SU-DHL-6 (cell line): ENCODE results near the gene TAF11L8.
"Not testable (repeated sequence)": the region's sequence is repeated elsewhere in the genome, so short reads cannot be mapped to it uniquely, and the experiment has no call there.

Source experiments
- EZH2phosphoT487 ChIP-seq: fragments of 200-600 bp; sonication (generic), shearing (Covaris generic); conservative IDR thresholded peaks from 2 replicates; pipeline ENCODE4 v1.6.1; 2018; ENCODE audit warnings: mild to moderate bottlenecking, antibody characterized with exemption, low read length, moderate library complexity, mixed read lengths
- TF ChIP-seq, protein P1 (sequence below): fragments of 200-600 bp; sonication (generic); IDR thresholded peaks from one replicate; pipeline ENCODE4 v1.5.1; 2017; ENCODE audit warnings: antibody characterized with exemption, mild to moderate bottlenecking, low read length, moderate library complexity; ENCODE audit not compliant: insufficient read depth, poor library complexity, severe bottlenecking

GRCh38 chr5:17610092-17610491 is 19.3 kb upstream of the TAF11L8 start, which contains the start of gene TAF11L12:
- TF ChIP-seq, protein P1, sequence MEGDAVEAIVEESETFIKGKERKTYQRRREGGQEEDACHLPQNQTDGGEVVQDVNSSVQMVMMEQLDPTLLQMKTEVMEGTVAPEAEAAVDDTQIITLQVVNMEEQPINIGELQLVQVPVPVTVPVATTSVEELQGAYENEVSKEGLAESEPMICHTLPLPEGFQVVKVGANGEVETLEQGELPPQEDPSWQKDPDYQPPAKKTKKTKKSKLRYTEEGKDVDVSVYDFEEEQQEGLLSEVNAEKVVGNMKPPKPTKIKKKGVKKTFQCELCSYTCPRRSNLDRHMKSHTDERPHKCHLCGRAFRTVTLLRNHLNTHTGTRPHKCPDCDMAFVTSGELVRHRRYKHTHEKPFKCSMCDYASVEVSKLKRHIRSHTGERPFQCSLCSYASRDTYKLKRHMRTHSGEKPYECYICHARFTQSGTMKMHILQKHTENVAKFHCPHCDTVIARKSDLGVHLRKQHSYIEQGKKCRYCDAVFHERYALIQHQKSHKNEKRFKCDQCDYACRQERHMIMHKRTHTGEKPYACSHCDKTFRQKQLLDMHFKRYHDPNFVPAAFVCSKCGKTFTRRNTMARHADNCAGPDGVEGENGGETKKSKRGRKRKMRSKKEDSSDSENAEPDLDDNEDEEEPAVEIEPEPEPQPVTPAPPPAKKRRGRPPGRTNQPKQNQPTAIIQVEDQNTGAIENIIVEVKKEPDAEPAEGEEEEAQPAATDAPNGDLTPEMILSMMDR, result not testable (repeated sequence)
- TF ChIP-seq EZH2phosphoT487, result not testable (repeated sequence)
